Measurements from ENCODE around the gene SLC10A4.
A peak's percentile ranks its signal among the peaks of the same experiment; 100 is the strongest.
"Not testable (repeated sequence)": the region's sequence is repeated elsewhere in the genome, so short reads cannot be mapped to it uniquely, and the experiment has no call there.

The SLC10A4 gene, protein sequence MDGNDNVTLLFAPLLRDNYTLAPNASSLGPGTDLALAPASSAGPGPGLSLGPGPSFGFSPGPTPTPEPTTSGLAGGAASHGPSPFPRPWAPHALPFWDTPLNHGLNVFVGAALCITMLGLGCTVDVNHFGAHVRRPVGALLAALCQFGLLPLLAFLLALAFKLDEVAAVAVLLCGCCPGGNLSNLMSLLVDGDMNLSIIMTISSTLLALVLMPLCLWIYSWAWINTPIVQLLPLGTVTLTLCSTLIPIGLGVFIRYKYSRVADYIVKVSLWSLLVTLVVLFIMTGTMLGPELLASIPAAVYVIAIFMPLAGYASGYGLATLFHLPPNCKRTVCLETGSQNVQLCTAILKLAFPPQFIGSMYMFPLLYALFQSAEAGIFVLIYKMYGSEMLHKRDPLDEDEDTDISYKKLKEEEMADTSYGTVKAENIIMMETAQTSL

DNA sequence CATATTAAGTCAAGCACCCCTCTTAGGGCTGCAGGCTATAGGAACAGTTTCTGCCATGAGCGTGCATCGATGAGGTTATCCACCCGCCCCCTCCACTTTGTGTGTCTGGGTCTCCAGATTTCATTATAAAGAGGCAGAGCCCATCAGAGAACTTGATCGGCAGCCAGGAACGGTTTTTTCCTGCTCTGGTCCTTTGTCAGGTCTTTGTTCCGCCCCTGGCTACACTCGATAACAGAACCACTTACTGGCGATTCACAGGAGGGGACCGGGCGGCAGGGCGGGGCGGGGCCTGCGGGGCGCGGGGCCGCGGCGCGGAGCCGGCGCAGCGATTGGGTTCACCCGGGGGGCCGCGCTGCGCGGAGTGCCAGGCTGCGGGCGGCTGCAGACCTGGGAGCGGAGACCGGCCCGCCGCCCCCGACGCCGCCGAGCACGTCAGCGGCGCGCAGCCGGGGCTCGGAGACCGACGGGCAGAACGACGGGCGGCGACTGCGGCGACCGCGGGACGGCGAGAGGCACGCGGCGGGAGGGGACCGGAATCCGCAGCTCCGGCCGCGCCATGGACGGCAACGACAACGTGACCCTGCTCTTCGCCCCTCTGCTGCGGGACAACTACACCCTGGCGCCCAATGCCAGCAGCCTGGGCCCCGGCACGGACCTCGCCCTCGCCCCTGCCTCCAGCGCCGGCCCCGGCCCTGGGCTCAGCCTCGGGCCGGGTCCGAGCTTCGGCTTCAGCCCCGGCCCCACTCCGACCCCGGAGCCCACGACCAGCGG, at the start of gene SLC10A4:
TSS of gene SLC10A4 (plus strand) at position 338 of the 771 bp plus-strand sequence. CDS start at position 557, 219 bp downstream.
- peaks cover 5% of the 10 kb centered on the region for H3K36me3 Mint-ChIP-seq
- H3K4me3 Mint-ChIP-seq: peak within 1 kb of the TSS; percentile 77
- peaks cover 36% of the 10 kb centered on the region for H3K27me3 Mint-ChIP-seq
- H3K4me1 Mint-ChIP-seq (ENCODE audit: low read depth): peaks cover 15% of the 10 kb centered on the region
- H3K27ac Mint-ChIP-seq: no peak within 1 kb of the TSS
- H3K9me3 Mint-ChIP-seq (ENCODE audit: low read depth): no peaks in the 10 kb centered on the region

DNA sequence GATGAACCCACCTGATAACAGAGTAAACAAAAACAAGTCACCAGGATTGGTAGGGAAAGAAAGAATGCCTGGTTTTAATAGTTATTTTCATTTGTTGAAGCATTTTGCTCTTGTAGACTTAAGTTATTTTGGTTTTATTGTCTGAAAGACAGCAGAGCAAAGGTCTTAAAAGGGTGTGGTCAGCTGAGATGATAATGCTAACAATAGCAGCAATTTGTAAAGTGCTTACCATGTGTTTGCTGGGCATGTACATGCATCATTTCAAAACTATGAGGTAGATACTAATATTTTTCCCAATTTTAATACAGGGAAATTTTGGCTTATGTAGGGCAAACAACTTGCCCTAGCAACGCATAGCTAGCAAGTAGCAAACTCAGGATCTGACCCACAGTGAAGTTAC, 46.8 kb upstream of the SLC10A4 start:
- Mint-ChIP-seq H3K4me1 (ENCODE audit: low read depth) (peaks cover 8% of the 10 kb centered on the region), H3K27ac (no peak overlapping the region), H3K9me3 (ENCODE audit: low read depth) (no peaks in the 10 kb centered on the region), H3K4me3 (no peak overlapping the region), H3K36me3 (no peaks in the 10 kb centered on the region), H3K27me3 (peaks cover 1% of the 10 kb centered on the region)

DNA sequence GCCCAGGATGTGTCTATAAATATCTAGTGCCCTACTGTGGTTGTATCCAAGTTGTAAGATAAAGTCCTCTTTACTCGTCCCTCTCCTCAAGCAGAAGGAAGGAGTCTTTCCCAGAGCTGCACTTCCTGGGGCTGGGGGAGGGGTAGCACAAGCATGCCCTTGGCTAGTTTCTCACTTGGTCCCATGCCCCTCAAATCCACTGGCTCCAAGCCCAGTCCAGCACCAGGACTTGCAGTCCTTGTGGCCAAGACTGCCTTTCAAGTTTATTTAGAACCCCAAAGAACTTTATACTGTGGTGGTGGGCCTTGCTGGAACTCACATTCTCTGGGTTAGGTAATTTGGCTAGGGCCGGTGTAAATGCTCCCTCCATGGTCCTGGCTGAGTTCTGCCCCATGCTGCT, 43.2 kb upstream of the SLC10A4 start:
- no peak overlapping the region for H3K4me3 Mint-ChIP-seq
- no peaks in the 10 kb centered on the region for H3K36me3 Mint-ChIP-seq
- peaks cover 1% of the 10 kb centered on the region for H3K27me3 Mint-ChIP-seq
- no peak overlapping the region for H3K27ac Mint-ChIP-seq
- H3K9me3 Mint-ChIP-seq (ENCODE audit: low read depth): no peaks in the 10 kb centered on the region
- H3K4me1 Mint-ChIP-seq (ENCODE audit: low read depth): no peaks in the 10 kb centered on the region

DNA sequence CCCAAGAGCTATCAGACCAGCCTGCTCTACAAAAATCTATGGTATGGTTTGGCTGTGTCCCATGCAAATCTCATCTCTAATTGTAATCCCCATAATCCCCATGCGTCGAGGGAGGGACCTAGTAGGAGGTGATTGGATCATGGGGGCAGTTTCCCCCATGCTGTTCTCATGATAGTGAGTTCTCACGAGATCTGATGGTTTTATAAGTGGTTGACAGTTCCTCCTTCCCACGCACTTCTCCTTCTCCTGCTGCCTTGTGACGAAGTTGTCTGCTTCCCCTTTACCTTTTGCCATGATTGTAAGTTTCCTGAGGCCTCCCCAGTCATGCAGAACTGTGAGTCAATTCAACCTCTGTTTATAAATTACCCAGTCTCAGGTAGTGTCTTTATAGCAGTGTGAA, 42.2 kb upstream of the SLC10A4 start:
- not testable (repeated sequence) for H3K4me3 Mint-ChIP-seq

DNA sequence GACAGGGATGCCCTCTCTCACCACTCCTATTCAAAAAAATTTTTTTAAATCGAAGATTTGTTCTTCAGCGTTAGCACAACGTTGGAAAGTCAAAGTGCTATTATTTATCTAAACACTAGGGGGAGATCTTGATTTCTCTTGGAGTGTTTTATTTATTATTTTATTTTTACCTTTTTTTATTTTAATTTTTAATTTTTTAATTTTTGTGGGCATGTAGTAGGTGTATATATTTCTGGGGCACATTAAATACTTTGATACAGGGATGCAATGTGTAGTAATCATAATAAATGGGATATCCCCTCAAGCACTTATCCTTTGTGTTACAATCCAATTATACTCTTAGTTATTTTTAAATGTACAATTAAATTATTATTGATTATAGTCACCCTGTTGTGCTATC, 37.4 kb upstream of the SLC10A4 start:
- no peak overlapping the region for H3K4me3 Mint-ChIP-seq
- no peaks in the 10 kb centered on the region for H3K9me3 Mint-ChIP-seq (ENCODE audit: low read depth)
- no peaks in the 10 kb centered on the region for H3K4me1 Mint-ChIP-seq (ENCODE audit: low read depth)
- H3K27ac Mint-ChIP-seq: no peak overlapping the region
- H3K27me3 Mint-ChIP-seq: peaks cover 1% of the 10 kb centered on the region
- no peaks in the 10 kb centered on the region for H3K36me3 Mint-ChIP-seq

More for the DNA sequence above, 42.2 kb upstream of the SLC10A4 start:
- not testable (repeated sequence) for H3K9me3 Mint-ChIP-seq (ENCODE audit: low read depth); H3K4me1 Mint-ChIP-seq (ENCODE audit: low read depth); H3K27ac Mint-ChIP-seq; H3K36me3 Mint-ChIP-seq; H3K27me3 Mint-ChIP-seq

DNA sequence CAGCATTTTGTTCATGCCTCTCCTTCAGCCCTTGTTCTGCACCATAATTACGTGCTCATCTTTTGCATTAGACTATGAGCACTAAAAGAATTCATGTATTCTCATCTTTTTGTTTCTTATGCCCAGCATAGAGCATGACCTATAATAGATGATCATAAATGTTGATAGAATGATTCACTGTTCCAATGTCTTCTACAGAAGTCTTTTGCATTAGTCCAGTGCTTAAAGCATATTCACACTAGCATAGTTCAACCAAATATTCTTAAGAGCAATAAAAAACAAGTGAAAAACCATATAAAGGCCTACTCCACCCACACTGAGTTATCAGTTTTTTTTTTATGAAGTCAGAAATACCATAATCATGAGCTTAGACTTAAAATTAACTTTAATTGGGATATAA, 36.5 kb upstream of the SLC10A4 start:
- H3K27me3 Mint-ChIP-seq: no peaks in the 10 kb centered on the region
- no peaks in the 10 kb centered on the region for H3K4me1 Mint-ChIP-seq (ENCODE audit: low read depth)
- no peak overlapping the region for H3K27ac Mint-ChIP-seq
- no peak overlapping the region for H3K4me3 Mint-ChIP-seq
- no peaks in the 10 kb centered on the region for H3K9me3 Mint-ChIP-seq (ENCODE audit: low read depth)
- H3K36me3 Mint-ChIP-seq: no peaks in the 10 kb centered on the region

DNA sequence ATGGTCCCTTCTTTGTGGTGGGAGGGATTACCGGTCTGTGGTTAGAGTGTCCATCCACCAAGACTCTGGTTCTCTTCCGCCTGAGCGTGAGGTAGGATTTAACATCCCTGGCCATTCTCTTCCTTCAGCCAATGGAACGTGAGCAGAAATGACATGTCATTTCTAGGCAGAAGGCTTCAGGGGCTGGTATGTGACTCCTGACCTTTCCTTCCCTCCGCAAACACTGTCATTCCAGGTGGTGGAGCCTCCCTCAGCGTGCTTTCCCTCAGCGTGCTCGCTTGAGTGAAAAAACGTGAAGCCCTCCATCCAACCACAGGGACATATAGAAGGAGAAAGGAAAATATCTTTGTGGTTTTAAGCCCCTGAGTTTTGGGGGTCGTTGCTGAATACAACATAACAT, 34.0 kb upstream of the SLC10A4 start:
- no peak overlapping the region for H3K4me3 Mint-ChIP-seq
- no peaks in the 10 kb centered on the region for H3K4me1 Mint-ChIP-seq (ENCODE audit: low read depth)
- no peaks in the 10 kb centered on the region for H3K9me3 Mint-ChIP-seq (ENCODE audit: low read depth)
- H3K27ac Mint-ChIP-seq: no peak overlapping the region
- H3K27me3 Mint-ChIP-seq: no peaks in the 10 kb centered on the region
- H3K36me3 Mint-ChIP-seq: no peaks in the 10 kb centered on the region

DNA sequence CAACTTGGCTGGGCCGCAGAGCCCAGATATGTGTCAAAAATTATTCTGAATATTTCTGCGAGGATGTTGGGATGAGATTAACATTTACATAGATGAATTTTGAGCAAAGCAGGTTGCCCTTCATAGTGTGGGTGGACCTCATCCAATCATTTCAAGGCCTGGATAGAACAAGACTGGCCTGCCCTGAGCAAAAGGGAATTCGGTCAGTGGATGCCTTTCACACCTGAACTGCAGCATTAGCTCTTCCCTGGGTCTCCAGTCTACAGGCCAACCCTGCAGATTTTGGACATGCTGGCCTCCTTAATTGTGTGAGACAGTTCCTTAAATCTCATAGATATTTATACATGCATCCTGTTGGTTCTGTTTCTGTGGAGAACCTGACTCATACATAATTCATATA, 32.4 kb upstream of the SLC10A4 start:
- no peaks in the 10 kb centered on the region for H3K27me3 Mint-ChIP-seq
- no peak overlapping the region for H3K27ac Mint-ChIP-seq
- no peaks in the 10 kb centered on the region for H3K9me3 Mint-ChIP-seq (ENCODE audit: low read depth)
- H3K4me1 Mint-ChIP-seq (ENCODE audit: low read depth): no peaks in the 10 kb centered on the region
- no peak overlapping the region for H3K4me3 Mint-ChIP-seq
- no peaks in the 10 kb centered on the region for H3K36me3 Mint-ChIP-seq

DNA sequence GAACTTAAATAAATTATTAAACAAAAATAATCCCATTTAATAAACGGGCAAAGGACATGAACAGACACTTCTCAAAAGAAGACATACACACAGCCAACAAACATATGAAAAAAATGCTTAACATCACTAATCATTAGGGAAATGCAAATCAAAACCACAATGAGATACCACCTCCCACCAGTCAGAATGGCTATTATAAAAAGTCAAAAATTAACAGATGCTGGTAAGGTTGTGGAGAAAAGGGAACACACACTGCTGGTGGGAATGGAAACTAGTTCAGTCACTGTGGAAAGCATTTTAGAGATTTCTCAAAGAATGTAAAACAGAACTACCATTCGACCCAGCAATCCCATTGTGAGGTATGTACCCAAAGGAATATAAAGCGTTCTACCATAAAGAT, 31.5 kb upstream of the SLC10A4 start:
- H3K36me3 Mint-ChIP-seq; H3K27me3 Mint-ChIP-seq; H3K4me3 Mint-ChIP-seq; H3K4me1 Mint-ChIP-seq (ENCODE audit: low read depth); H3K27ac Mint-ChIP-seq; H3K9me3 Mint-ChIP-seq (ENCODE audit: low read depth): not testable (repeated sequence)

DNA sequence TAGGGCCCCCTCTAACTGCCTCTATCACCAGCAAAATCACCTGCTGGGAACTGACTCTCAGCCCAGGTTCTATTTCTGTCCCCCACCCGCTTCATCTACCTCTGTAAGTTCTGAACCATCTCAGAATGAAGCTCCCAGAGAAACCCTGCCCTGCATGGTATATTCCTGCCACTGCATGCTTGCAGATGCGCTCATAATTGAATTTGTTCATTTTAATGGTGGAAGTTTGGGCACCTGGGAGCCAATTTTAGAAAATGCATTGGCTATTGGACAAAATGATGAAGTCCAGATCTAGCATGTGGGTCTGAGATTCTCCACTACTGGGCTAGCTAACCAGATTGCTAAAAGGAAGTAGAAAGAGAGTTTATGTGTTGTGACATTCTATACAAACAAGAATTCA, 28.6 kb upstream of the SLC10A4 start:
- H3K9me3 Mint-ChIP-seq (ENCODE audit: low read depth): peaks cover 6% of the 10 kb centered on the region
- no peak overlapping the region for H3K27ac Mint-ChIP-seq
- H3K36me3 Mint-ChIP-seq: peaks cover 6% of the 10 kb centered on the region
- no peaks in the 10 kb centered on the region for H3K27me3 Mint-ChIP-seq
- no peaks in the 10 kb centered on the region for H3K4me1 Mint-ChIP-seq (ENCODE audit: low read depth)
- no peak overlapping the region for H3K4me3 Mint-ChIP-seq

DNA sequence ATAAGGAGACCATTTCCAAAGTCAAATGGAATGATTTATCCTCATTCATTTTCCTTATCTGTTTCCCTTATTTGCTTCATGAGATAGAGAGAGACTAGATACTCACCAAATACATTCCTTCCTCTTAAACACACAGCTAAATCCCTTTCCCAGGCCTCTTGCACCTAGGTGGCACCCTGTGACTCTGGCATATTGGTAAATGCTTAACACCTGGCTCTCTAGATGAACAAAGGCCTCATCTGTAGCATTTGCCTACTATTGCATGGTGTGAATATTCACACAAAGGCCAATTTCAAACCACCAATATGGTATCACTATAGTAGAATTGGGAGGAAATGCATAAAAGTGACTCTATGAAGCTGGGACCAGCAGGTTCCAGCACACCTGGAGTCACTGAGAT, 22.1 kb upstream of the SLC10A4 start:
- no peaks in the 10 kb centered on the region for H3K4me1 Mint-ChIP-seq (ENCODE audit: low read depth)
- peaks cover 6% of the 10 kb centered on the region for H3K36me3 Mint-ChIP-seq
- peaks cover 6% of the 10 kb centered on the region for H3K9me3 Mint-ChIP-seq (ENCODE audit: low read depth)
- no peak overlapping the region for H3K4me3 Mint-ChIP-seq
- H3K27me3 Mint-ChIP-seq: no peaks in the 10 kb centered on the region
- no peak overlapping the region for H3K27ac Mint-ChIP-seq

DNA sequence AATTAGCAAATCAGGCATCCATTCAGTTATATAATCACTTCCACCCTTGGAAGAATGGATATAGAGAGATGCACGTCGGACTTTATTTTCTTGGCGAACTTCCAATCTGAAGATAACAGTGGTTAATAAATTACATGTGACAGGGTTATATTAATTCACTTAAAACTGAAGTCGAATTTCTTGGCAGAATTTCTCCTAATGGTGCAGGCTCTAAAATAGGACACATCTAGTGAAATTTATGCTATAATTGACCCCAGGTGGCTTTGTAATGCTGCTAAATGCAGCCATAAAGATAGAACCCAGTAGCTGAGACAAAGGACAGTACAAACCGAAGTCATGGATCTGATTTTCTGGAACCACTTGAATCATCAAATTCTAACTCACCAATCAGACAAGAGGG, 20.8 kb upstream of the SLC10A4 start:
- no peaks in the 10 kb centered on the region for H3K27me3 Mint-ChIP-seq
- H3K27ac Mint-ChIP-seq: no peak overlapping the region
- H3K9me3 Mint-ChIP-seq (ENCODE audit: low read depth): peaks cover 2% of the 10 kb centered on the region
- H3K4me3 Mint-ChIP-seq: no peak overlapping the region
- H3K4me1 Mint-ChIP-seq (ENCODE audit: low read depth): no peaks in the 10 kb centered on the region
- peaks cover 2% of the 10 kb centered on the region for H3K36me3 Mint-ChIP-seq

DNA sequence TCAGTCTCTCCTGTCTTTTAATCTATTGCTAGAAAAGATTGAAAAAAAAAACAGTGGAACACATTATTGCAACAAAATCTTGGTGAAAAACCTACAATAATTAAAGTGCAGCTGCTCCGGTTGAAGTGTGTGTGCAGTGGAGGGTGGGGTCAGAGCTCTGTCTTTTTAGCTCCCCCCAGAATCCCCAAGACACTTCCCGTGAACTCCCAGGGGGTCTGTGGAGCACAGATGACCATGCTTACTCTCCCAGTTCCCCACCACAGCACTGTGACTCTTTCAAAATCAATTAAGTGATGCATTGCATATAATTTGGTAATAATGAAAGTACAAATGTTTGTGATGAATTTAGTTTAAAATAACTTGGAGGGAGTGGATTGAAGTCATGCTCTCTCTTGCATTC, 15.7 kb upstream of the SLC10A4 start:
- Mint-ChIP-seq H3K4me3 (no peak overlapping the region), H3K36me3 (no peaks in the 10 kb centered on the region), H3K27ac (no peak overlapping the region), H3K9me3 (ENCODE audit: low read depth) (no peaks in the 10 kb centered on the region), H3K27me3 (peaks cover 5% of the 10 kb centered on the region), H3K4me1 (ENCODE audit: low read depth) (no peaks in the 10 kb centered on the region)

DNA sequence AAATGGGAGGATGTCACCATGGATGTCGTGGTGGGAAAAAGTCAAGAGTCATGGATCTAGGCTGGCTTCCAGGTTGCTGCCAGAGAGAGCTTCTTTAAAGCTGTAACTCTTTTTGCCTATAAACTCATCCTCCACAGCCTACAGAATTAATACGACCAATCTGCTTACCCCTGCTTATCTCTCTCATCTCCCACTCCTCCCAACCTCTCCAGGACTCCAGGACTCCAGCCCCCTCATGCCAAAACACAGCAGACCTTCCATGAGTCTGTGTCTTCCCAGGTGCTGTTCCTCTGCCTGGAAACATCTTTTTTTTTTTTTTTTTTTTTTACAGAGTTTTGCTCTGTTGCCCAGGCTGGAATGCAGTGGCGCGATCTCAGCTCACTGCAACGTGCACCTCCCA, 15.3 kb upstream of the SLC10A4 start:
- H3K4me3 Mint-ChIP-seq: no peak overlapping the region
- no peaks in the 10 kb centered on the region for H3K4me1 Mint-ChIP-seq (ENCODE audit: low read depth)
- H3K27ac Mint-ChIP-seq: no peak overlapping the region
- peaks cover 7% of the 10 kb centered on the region for H3K27me3 Mint-ChIP-seq
- no peaks in the 10 kb centered on the region for H3K36me3 Mint-ChIP-seq
- no peaks in the 10 kb centered on the region for H3K9me3 Mint-ChIP-seq (ENCODE audit: low read depth)

DNA sequence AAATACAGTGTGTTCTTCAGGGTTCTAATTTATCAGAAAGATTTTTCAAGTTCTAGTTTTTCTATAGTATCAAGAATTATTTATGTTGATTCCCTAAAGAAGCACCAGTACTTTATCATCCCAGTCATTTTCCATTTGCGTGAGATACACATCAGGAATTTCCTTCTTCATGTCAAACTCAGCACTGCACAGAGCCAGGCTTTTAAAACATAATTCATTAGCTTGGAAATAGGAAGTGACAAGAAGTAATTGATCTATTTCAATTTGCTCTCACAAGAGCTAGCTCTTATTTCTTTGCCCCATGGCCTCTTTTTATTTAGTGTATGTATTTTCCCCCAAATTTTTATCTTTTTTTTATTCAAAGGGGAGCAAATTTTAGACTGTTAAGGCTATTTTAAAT, 13.0 kb upstream of the SLC10A4 start:
- Mint-ChIP-seq H3K27me3 (peaks cover 7% of the 10 kb centered on the region), H3K27ac (no peak overlapping the region), H3K4me1 (ENCODE audit: low read depth) (no peaks in the 10 kb centered on the region), H3K36me3 (peaks cover 2% of the 10 kb centered on the region), H3K9me3 (ENCODE audit: low read depth) (no peaks in the 10 kb centered on the region), H3K4me3 (no peak overlapping the region)

All from activated naive CD8-positive, alpha-beta T cell (primary cell).